SH-SY5Y (cell line): Measurements from ENCODE around the gene PRSS53.

Experiments used
- GATA2 ChIP-seq: IDR thresholded peaks from 2 replicates; pipeline ENCODE4 v1.6.1; 2011; ENCODE audit warnings: mild to moderate bottlenecking, low read depth, low read length
- GATA3 ChIP-seq: IDR thresholded peaks from 2 replicates; pipeline ENCODE4 v1.6.1; 2011; ENCODE audit warnings: low read depth, mild to moderate bottlenecking, low read length, moderate library complexity

PRSS53 gene

DNA sequence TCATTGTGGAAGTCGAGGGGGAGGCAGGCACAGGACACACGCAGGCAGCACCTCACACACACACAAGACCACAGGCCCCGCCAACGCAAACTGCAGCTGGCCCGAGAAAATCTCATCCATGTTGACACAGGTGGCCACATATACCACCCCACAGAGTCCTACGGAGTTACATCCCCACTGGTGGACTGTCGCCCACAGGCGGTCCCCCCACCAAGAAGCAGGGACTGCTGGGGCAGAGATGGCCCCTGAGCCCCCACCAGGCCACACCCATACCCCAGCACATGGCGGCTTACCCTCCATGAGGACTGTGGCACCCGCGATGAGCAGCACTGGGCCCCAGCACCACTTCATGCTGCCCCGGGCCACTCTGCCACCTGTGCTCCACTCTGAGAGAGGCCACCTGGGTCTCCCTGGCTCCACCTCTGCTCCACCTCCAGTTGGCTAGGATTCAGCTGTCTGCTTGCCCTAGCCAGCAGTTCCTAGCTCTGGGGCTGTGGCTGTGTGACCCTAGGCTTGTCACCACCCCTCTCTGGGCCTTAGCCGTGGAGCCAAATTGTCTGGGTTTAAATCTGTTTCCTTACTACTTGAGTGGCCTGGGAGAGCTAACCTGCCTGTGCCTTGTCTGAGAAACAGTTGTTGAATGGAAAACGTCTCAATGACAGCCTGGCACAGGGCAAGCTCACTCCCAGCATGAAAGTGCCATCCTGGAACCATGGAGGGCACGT, at the start of gene PRSS53:
Gene PRSS53, minus strand, starts transcription at position 485 of the 725 bp plus-strand sequence. Its CDS starts 134 bp downstream, at position 351.
- TF ChIP-seq GATA2: no peak
- no peak for TF ChIP-seq GATA3

DNA sequence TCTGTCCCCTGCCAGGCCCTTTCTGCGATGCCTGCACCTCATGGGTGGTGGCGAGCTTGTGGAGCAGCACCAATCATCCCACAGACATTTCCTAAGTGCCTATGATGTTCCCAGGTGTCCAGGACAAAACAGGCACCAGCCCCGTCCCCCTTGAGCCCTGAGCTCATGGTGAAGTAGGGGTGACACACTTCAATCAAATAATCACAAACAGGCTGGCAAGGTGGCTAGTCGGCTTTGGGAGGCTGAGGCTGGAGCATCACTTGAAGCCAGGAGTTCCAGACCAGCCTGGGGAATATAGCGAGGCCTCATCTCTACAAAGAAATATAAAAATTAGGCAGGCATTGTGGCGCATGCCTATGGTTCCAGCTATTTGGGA, 47.5 kb upstream of the PRSS53 start:
- TF ChIP-seq GATA3 (no peak), GATA2 (no peak)

DNA sequence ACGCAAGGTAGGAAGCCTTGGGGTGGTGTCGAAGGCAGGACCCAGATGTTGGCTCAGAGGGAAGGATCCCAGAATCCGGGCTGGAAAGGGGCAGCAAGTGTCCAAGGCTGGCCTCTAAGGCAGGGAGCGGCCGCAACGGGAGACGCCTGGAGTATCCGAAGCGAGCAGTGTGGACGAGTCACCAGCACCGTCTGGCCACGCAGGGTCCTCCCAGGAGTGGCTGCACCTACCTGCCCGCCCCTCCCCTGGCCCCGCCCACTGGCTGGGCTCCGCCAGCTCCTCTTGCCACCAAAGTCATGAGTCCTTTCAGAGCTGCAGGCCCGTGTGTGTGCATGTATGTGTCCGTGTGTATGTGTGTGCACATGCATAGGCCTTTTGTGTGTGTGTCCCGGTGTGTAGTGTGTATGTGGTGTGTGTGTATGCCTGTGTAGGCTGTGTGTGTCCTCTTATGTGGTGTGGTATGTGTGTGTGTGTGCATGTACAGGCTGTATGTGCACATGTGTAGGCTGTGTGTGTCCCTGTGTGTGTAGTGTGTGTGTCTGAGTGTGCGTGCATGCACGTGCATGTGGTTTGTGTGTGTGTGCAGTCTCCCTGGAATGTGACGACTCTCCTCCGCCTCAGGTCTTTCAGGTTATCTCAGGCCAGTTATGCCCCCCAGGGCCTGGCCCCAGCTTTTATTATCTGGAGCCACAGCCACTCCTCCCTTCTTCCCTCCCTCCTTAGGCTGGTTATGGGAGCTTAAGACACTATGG, 47.0 kb upstream of the PRSS53 start, which contains the start of gene PRSS8:
Gene PRSS8, minus strand, starts transcription at position 193 of the 752 bp plus-strand sequence. CDS start 229 bp downstream, outside the sequence.
- TF ChIP-seq GATA2: no peak
- no peak for TF ChIP-seq GATA3

DNA sequence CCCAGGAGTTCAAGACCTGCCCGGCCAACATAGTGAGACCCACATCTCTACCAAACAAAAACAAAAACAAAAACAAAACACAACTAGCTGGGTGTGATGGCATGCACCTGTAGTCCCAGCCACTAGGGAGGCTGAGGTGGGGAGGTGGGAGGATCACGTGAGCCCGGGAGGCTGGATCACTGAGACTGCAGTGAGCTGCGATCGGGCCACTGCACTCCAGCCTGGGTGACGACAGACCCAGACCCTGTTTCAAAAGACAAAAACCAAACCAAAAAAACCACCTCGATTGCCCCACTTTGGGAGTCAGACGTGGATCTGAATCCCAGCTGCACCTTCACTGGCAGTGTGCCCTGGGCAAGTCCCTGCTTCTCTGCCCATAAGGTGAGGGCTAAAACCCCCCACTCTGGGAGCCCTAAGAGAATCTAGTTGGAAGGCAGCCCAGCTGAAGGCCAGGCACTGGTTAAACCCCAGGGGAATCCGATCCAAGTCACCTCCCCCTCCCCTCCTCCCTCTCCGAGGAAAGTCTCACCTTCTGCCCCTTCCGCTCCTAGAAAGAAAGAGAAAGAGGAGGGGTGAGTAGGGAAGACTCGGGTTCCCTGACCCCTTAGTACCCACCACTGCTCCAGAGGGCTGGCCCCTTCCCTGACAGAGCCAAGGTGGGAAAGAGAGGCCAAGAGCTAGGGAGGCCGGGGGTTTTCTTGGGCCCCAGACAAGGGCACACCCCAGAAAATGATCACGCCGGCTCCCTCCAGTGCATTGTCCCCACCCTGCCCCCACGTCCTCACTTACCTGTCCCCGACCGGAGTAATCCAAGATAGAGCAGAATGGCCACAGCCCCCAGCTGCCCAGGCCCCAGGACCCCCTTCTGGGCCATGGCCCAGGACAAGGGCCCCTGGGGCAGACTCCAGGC, 46.1 kb upstream of the PRSS53 start:
- TF ChIP-seq GATA2: no peak
- TF ChIP-seq GATA3: no peak

DNA sequence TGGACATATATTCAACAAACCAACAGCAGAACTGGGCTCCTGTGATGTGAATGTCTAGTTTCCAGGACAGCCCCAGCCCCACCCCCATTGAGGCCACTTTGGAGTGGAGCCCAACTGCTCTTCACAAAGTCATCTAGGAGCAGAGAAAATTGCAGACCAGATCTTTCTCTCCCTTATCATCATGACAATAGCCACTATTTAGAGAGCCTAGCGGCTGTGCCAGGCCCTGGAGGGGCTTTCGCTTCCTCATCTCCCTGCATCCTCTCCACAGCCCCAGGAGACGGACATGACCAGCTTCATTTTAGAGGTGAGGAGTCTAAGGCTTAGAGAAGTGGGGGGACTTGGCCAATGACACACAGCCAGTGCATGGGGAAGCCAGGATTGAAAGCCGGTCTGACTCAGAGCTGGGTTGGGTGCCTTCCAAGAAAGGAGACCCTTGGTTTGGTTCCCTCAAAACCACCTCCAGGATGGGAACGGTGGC, 45.4 kb upstream of the PRSS53 start:
- TF ChIP-seq GATA2 (no peak), GATA3 (no peak)

DNA sequence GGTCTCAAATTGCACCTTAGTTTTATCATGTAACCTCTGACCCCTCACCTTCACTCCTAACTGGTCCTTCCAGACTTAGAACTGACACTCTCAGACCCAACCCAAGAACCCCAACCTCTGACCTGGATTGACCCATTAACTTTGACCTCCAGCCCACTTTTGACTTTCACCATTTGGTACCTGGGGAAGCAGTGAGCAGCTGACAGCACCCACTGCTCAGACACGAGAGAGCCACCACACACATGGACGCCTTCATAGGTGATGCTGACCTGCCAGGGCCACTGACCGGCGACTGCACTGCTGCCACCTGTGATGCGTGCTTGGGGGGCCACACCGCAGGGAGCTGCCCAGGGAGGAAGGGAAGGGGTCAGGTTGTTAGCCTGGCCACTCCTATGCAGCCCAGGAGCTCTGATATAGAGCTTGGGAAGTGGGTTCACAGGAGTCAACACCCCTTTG, 44.3 kb upstream of the PRSS53 start:
- TF ChIP-seq GATA2 (no peak), GATA3 (no peak)

DNA sequence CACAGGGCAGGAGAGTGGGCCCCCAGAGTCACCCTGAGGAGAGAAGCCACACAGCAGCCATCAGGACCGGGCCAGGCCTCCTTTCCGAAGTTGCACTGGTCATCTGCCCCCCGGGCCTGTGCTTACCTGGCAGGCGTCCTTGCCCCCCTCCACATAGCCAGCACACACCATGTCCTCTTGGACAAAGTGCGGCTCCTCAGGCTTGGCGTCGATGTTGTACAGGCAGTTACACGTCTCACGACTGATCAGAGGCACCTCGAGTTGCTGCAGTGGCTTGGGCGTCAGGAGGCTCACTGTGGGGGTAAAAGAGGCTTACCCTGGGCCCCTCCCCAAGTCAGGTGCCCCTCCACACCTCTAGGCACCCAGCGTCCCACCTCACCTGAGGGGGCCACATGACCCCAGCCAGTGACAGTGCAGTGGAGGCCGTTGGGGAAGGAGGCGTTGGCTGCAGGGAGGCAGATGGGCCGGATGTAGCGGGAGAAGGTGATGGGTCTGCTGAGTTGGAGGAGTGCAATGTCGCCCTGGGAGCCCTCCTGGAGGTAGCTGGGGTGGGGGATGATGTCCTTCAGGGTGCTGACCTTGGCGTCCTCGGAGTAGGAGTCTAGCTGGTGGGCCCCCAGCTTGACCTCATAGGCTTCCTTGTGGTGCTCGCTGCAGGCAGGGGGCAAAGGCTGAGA, 43.7 kb upstream of the PRSS53 start:
- no peak for TF ChIP-seq GATA2
- TF ChIP-seq GATA3: no peak

DNA sequence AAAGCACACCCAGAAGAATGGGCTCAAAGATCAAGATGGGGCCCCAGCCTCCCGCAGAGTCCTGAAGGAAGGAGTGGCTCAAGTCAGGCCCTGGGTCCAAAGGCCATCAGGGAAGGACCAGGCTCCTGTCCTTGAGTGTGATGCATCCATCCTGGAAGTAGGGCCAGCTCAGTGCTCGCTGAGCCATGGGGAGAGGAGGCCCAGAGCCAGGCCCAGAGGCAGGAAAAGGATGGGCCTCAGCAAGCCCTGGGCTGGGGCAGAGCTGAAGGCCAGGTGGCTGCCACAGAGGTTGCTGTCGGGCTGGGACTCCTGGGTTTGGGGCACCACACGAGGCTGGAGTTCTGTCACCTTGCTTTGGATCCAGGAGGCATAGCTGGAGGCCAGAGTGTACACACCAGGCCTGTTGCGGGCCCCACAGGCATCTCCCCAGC, 43.1 kb upstream of the PRSS53 start:
- no peak for TF ChIP-seq GATA2
- no peak for TF ChIP-seq GATA3

DNA sequence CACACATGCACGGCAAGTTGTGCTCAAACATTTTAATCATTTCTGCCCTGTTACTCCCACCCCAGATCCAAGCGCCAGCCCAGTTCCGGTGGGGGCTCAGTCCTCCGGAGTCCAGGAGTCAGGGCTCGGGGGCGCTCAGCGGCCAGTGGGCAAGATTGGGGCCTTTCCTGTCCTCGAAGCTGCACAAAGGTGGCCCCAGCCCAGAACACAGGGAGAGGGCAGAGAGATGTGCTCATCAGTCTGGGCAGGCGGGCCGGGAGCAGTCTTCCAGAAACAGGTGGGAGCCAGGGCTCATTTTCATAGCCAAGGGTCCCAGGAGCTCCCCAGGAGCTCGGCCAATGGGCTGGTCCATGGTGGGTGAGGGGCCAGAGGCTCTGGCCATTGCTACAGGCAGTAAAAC, 42.7 kb upstream of the PRSS53 start:
- no peak for TF ChIP-seq GATA3
- TF ChIP-seq GATA2: no peak

DNA sequence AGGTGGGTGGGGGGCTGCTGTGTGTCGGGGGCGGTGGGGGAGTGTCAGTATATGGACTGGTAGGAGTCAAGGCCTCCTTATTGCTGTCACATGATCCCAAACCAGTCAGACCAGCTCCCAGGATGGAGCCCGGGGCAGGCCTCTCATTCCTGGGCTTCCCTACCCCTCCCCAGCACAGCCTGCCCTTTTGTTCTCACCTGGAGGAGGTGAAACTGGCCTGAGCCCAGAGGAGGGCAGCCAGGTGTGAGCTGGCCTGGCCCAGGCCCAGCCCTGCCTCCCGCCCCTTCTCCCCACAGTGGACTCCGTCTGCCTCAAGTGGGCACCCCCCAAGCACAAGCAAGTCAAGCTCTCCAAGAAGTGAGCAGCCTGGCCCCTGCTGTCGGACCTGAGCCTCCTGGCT, 42.2 kb upstream of the PRSS53 start:
- TF ChIP-seq GATA2: no peak
- TF ChIP-seq GATA3: no peak

DNA sequence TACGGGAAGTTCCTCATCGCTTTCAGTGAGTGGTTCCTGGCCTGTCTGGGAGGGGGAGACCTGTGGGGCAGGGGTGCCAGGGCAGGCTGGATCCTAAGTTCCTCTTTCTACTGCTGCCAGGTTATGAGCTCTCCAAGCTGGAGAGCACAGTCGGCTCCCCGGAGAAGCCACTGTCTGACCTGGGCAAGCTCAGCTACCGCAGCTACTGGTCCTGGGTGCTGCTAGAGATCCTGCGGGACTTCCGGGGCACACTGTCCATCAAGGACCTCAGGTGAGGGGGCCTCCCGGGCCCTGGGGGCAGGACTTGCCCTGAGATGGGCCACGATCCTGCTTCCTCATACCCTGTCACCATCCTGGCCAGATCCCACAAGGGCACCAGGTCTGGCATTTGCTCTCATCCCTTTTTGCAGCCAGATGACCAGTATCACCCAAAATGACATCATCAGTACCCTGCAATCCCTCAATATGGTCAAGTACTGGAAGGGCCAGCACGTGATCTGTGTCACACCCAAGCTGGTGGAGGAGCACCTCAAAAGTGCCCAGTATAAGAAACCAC, 41.7 kb upstream of the PRSS53 start:
- no peak for TF ChIP-seq GATA2
- no peak for TF ChIP-seq GATA3

DNA sequence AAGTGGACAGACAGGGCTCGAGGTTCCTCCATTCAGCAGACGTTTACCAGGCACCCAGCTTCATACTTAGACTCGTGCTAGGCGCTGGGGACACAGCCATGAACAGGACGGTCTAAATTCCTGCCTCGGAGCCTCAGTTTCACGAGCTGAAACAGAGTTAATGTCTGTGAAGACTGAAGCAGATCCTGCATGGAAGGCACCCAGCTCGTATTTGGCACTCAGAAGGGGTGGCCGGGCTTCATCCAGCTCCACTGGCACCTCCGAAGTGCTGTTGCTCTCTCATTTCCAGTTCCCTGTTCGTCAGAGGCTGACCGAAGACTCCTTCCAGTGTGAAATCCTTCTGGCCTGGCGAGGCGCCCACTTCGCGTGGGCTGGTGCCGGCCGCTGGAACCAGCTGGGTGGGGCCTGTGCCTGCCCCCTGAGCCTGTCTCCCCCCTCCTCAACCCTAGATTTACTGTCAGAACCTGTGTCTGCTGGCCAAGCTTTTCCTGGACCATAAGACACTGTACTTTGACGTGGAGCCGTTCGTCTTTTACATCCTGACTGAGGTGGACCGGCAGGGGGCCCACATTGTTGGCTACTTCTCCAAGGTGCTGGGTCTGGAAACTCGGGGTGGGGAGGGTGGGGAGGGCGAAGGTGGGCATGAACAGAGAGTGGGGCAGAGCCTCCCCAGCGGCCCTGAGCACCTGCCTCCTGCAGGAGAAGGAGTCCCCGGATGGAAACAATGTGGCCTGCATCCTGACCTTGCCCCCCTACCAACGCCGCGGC, 41.0 kb upstream of the PRSS53 start:
- TF ChIP-seq GATA3 (no peak), GATA2 (no peak)
